Endodermal cell (in vitro differentiated cells): ENCODE data around the gene CLVS2. TPM values are rescaled to one million over a fixed set of nuclear protein-coding genes. Genes with fewer than 3 reads are reported as not detected.

Experiments
- DNase-seq: peaks from one replicate; pipeline ENCODE4 v3.0.0-alpha.2; 2017
- H3K27ac ChIP-seq: 2 replicates; pipeline ENCODE4 v1.5.1; 2013; ENCODE audit warnings: mild to moderate bottlenecking, low read depth, low read length, moderate library complexity
- H3K27me3 ChIP-seq: 2 replicates; pipeline ENCODE4 v1.6.1; 2013; ENCODE audit warnings: mild to moderate bottlenecking, low read length, moderate library complexity; ENCODE audit not compliant: insufficient read depth, control insufficient read depth, poor library complexity, severe bottlenecking
- H3K36me3 ChIP-seq: 2 replicates; pipeline ENCODE4 v1.7.0; 2013; ENCODE audit warnings: mild to moderate bottlenecking, low read length, moderate library complexity; ENCODE audit not compliant: control insufficient read depth, insufficient read depth
- H3K4me1 ChIP-seq: one replicate; pipeline ENCODE4 v1.7.0; 2013; ENCODE audit warnings: low read length; ENCODE audit not compliant: control insufficient read depth, insufficient read depth
- H3K4me3 ChIP-seq: 2 replicates; pipeline ENCODE4 v1.5.1; 2013; ENCODE audit warnings: mild to moderate bottlenecking, low read length, moderate library complexity
- H3K9ac ChIP-seq: 2 replicates; pipeline ENCODE4 v1.6.1; 2013; ENCODE audit warnings: mild to moderate bottlenecking, low read length, moderate library complexity; ENCODE audit not compliant: poor library complexity, severe bottlenecking; ENCODE audit errors: extremely low read depth
- H3K9me3 ChIP-seq: 2 replicates; pipeline ENCODE4 v1.6.1; 2013; ENCODE audit warnings: mild to moderate bottlenecking, low read length, moderate library complexity; ENCODE audit not compliant: control insufficient read depth
- H3K27ac Mint-ChIP-seq: 2 replicates; pipeline ENCODE4 v1.8.0; 2020; ENCODE audit warnings: mixed read lengths
- H3K27me3 Mint-ChIP-seq: 2 replicates; pipeline ENCODE4 v1.8.0; 2021; ENCODE audit warnings: mild to moderate bottlenecking, mixed read lengths; ENCODE audit not compliant: insufficient read depth
- H3K36me3 Mint-ChIP-seq: 2 replicates; pipeline ENCODE4 v1.8.0; 2020; ENCODE audit warnings: low read depth, mixed read lengths
- H3K4me1 Mint-ChIP-seq: 2 replicates; pipeline ENCODE4 v1.8.0; 2020; ENCODE audit warnings: mixed read lengths
- H3K4me3 Mint-ChIP-seq: 2 replicates; pipeline ENCODE4 v1.8.0; 2020; ENCODE audit warnings: mild to moderate bottlenecking, moderate library complexity, mixed read lengths
- H3K9me3 Mint-ChIP-seq: 2 replicates; pipeline ENCODE4 v1.8.0; 2020; ENCODE audit warnings: mild to moderate bottlenecking, mixed read lengths
- WGBS, 2 experiments: methylation state at CpG; one replicate each; pipeline versions ENCODE4 v1.1.5 to v1.1.7; 2013; ENCODE audit warnings: missing lambda C conversion rate in 2 of 2, mixed read lengths in 1 of 2; ENCODE audit not compliant: insufficient coverage in 1 of 2, insufficient read length in 1 of 2; 5-methylcytosine and 5-hydroxymethylcytosine counted together
- total RNA-seq, 2 donors: library from RNA; stranded (reverse); fragmentation: NEBNext Ultra II Directional in 1 of 2; extraction: Animal tissue kit (Norgen Biotek cat#: 25700) in 1 of 2; gene quantifications; 2 replicates in 1 of 2; 3 replicates in 1 of 2; pipeline ENCODE4 v1.2.1, GENCODE V29; 2021
- TF ChIP-seq, protein P1 (sequence below): fragments of 200-600 bp; sonication (generic); conservative IDR thresholded peaks from 2 replicates; pipeline ENCODE4 v1.5.0; 2021; ENCODE audit warnings: antibody characterized with exemption, mild to moderate bottlenecking

Gene CLVS2
- total RNA-seq, 2 donors from 2014 or later: 38.9 to 48.1 TPM

DNA sequence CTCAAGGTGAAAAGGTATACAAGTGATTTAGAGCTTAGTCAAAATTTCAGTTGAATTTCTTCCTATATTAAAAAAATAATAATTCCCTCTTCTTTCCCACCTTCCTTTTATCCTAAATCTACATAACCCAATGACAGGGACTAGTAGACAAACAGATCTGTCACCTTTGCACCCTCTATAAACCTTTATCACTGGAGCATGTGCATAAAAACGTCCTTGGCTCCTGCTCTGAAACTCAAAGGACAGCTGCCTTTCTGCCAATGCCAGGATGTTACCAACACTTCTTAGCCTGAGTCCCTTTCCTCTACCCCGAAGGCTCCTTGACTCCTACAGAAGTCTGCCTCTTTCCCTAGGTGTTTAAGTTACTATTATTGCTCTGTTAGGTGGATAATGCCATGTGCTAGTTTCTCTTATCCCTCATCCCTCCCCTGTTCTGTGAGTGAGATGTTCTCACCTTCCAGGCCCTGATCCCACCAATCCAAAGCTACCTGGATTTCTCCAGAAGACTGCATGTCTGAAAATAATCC, 4.3 kb downstream of the CLVS2 start:
- H3K9me3 Mint-ChIP-seq: no peaks in the 10 kb centered on the region
- Histone ChIP-seq H3K27ac (no peak overlapping the region), H3K9me3 (no peaks in the 10 kb centered on the region), H3K4me1 (no peaks in the 10 kb centered on the region), H3K36me3 (peaks cover 15% of the 10 kb centered on the region), H3K27me3 (no peaks in the 10 kb centered on the region), H3K4me3 (peak overlapping the region; percentile 88), H3K9ac (no peak overlapping the region)
- H3K4me1 Mint-ChIP-seq: peaks cover 34% of the 10 kb centered on the region
- 66 to 83% methylated on average over 2 of the region's 2 CpGs for WGBS, 2 experiments
- H3K4me3 Mint-ChIP-seq: peak overlapping the region; percentile 24
- peaks cover 22% of the 10 kb centered on the region for H3K27me3 Mint-ChIP-seq
- no peak for DNase-seq
- TF ChIP-seq, protein P1, sequence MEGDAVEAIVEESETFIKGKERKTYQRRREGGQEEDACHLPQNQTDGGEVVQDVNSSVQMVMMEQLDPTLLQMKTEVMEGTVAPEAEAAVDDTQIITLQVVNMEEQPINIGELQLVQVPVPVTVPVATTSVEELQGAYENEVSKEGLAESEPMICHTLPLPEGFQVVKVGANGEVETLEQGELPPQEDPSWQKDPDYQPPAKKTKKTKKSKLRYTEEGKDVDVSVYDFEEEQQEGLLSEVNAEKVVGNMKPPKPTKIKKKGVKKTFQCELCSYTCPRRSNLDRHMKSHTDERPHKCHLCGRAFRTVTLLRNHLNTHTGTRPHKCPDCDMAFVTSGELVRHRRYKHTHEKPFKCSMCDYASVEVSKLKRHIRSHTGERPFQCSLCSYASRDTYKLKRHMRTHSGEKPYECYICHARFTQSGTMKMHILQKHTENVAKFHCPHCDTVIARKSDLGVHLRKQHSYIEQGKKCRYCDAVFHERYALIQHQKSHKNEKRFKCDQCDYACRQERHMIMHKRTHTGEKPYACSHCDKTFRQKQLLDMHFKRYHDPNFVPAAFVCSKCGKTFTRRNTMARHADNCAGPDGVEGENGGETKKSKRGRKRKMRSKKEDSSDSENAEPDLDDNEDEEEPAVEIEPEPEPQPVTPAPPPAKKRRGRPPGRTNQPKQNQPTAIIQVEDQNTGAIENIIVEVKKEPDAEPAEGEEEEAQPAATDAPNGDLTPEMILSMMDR: no peak
- no peak overlapping the region for H3K27ac Mint-ChIP-seq
- peaks cover 16% of the 10 kb centered on the region for H3K36me3 Mint-ChIP-seq

DNA sequence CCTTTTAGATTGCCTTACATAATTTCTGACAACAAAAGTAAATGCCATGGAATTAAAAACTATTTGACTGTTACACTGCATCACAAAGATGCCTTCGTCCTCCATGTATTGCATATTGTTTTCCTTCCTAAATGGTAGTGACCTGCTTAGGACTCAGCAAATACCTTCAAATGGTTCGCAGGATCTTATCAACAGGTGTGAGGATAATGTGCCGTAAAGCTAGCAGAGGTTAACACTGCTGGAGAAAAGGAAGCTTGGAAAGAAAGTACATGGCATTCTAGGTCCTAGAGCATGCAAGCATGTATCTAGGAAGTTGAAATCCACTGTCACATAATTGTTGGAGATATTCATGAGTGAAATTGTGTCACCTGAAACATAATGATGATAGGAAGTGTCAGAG, 5.5 kb downstream of the CLVS2 start:
- H3K27ac ChIP-seq: no peak overlapping the region
- H3K27me3 Mint-ChIP-seq: peaks cover 15% of the 10 kb centered on the region

DNA sequence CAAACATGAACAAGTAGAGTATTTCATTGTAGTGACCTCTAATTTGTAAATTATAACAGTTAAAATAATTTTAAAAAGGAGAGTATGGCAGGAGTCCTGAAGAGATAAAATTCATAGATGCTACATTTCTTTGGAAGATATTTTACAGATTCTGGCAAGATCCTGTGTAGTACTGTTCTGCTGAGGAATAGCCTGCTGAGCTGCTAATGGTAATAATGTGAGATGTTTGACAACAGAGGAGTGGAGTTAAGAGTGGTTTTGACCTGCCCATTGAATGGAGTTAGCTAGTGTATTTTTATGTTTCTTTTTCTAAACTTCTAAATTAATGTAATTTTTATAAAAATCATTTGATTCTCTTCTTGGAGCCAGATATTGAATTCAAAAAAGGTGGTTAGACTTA, 11.8 kb downstream of the CLVS2 start:
- no peaks in the 10 kb centered on the region for H3K27me3 Mint-ChIP-seq
- Histone ChIP-seq H3K27me3 (no peaks in the 10 kb centered on the region), H3K27ac (no peak overlapping the region), H3K36me3 (peaks cover 40% of the 10 kb centered on the region), H3K9ac (no peak overlapping the region), H3K4me1 (no peaks in the 10 kb centered on the region), H3K4me3 (no peak overlapping the region), H3K9me3 (no peaks in the 10 kb centered on the region)
- H3K27ac Mint-ChIP-seq: no peak overlapping the region
- TF ChIP-seq, protein P1: no peak
- H3K4me1 Mint-ChIP-seq: peaks cover 27% of the 10 kb centered on the region
- H3K9me3 Mint-ChIP-seq: no peaks in the 10 kb centered on the region
- H3K36me3 Mint-ChIP-seq: peaks cover 49% of the 10 kb centered on the region
- no peak overlapping the region for H3K4me3 Mint-ChIP-seq
- no peak for DNase-seq

More for the DNA sequence above, 5.5 kb downstream of the CLVS2 start:
- no peaks in the 10 kb centered on the region for H3K4me1 ChIP-seq
- 36 to 57% methylated on average over 3 of the region's 3 CpGs for WGBS, 2 experiments
- H3K27me3 ChIP-seq: no peaks in the 10 kb centered on the region
- Mint-ChIP-seq H3K36me3 (peaks cover 16% of the 10 kb centered on the region), H3K4me1 (peaks cover 32% of the 10 kb centered on the region), H3K4me3 (peak overlapping the region; percentile 11), H3K27ac (no peak overlapping the region), H3K9me3 (no peaks in the 10 kb centered on the region)
- H3K9me3 ChIP-seq: no peaks in the 10 kb centered on the region
- peaks cover 15% of the 10 kb centered on the region for H3K36me3 ChIP-seq
- TF ChIP-seq, protein P1: no peak
- peak; percentile 43 for DNase-seq
- H3K9ac ChIP-seq: no peak overlapping the region
- peak overlapping the region; percentile 88 for H3K4me3 ChIP-seq
